Osteocyte (in vitro differentiated cells): ENCODE data around the gene DEPDC4. TPM values are rescaled to one million over a fixed set of nuclear protein-coding genes. Genes with fewer than 3 reads are reported as not detected.
"Not testable (repeated sequence)": the region's sequence is repeated elsewhere in the genome, so short reads cannot be mapped to it uniquely, and the experiment has no call there.

Experiments used
- DNase-seq: peaks from one replicate; pipeline ENCODE4 v3.0.0; 2021; ENCODE audit warnings: mixed read lengths; ENCODE audit not compliant: unreplicated experiment; ENCODE audit errors: extremely low spot score
- H3K27ac Mint-ChIP-seq: one replicate; pipeline ENCODE4 v1.8.0; 2021; ENCODE audit warnings: mild to moderate bottlenecking, mixed read lengths; ENCODE audit not compliant: unreplicated experiment
- H3K27me3 Mint-ChIP-seq: one replicate; pipeline ENCODE4 v1.8.0; 2021; ENCODE audit warnings: mixed read lengths; ENCODE audit not compliant: unreplicated experiment
- H3K36me3 Mint-ChIP-seq: one replicate; pipeline ENCODE4 v1.8.0; 2021; ENCODE audit warnings: mixed read lengths; ENCODE audit not compliant: unreplicated experiment
- H3K4me1 Mint-ChIP-seq: one replicate; pipeline ENCODE4 v1.8.0; 2021; ENCODE audit warnings: mixed read lengths; ENCODE audit not compliant: unreplicated experiment
- H3K4me3 Mint-ChIP-seq: one replicate; pipeline ENCODE4 v1.8.0; 2021; ENCODE audit warnings: mild to moderate bottlenecking, moderate library complexity, mixed read lengths; ENCODE audit not compliant: unreplicated experiment
- H3K9me3 Mint-ChIP-seq: one replicate; pipeline ENCODE4 v1.8.0; 2021; ENCODE audit warnings: mixed read lengths; ENCODE audit not compliant: unreplicated experiment
- long read RNA-seq: library from polyadenylated mRNA; unstranded; transcript quantifications from one replicate; pipeline ENCODE4 v2.0.0, GENCODE V29; 2021
- total RNA-seq: library from RNA; stranded (reverse); gene quantifications from 2 replicates; pipeline ENCODE4 v1.2.1, GENCODE V29; 2021
- TF ChIP-seq, protein P1 (sequence below): fragments of 200-600 bp; sonication (generic); IDR thresholded peaks from 2 replicates; pipeline ENCODE4 v1.5.0; 2021; ENCODE audit warnings: antibody characterized with exemption, mild to moderate bottlenecking, moderate library complexity

DEPDC4 gene
- total RNA-seq, result 1.4 TPM in 2 replicates
- long read RNA-seq, partial matches to known transcripts, result 0 of 1 reads
- long read RNA-seq, other reads (novel, unspliced or antisense), result 1 of 1 reads

- Mint-ChIP-seq H3K4me1 (peaks cover 32% of the 10 kb centered on the region), H3K9me3 (no peaks in the 10 kb centered on the region), H3K36me3 (no peaks in the 10 kb centered on the region), H3K4me3 (peak within 1 kb of the TSS; percentile 99), H3K27ac (peak within 1 kb of the TSS; percentile 98), H3K27me3 (no peaks in the 10 kb centered on the region)
- TF ChIP-seq, protein P1, sequence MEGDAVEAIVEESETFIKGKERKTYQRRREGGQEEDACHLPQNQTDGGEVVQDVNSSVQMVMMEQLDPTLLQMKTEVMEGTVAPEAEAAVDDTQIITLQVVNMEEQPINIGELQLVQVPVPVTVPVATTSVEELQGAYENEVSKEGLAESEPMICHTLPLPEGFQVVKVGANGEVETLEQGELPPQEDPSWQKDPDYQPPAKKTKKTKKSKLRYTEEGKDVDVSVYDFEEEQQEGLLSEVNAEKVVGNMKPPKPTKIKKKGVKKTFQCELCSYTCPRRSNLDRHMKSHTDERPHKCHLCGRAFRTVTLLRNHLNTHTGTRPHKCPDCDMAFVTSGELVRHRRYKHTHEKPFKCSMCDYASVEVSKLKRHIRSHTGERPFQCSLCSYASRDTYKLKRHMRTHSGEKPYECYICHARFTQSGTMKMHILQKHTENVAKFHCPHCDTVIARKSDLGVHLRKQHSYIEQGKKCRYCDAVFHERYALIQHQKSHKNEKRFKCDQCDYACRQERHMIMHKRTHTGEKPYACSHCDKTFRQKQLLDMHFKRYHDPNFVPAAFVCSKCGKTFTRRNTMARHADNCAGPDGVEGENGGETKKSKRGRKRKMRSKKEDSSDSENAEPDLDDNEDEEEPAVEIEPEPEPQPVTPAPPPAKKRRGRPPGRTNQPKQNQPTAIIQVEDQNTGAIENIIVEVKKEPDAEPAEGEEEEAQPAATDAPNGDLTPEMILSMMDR, result no peak
- peak; percentile 98 for DNase-seq
Observed at GRCh38 chr12:100266835-100267602, at the start of gene DEPDC4, which contains the start of gene SCYL2. DEPDC4 (minus strand) TSS chr12:100267079; CDS start chr12:100267076, 3 bp downstream. SCYL2 (plus strand) TSS chr12:100267177; CDS start chr12:100282971, 15,794 bp downstream.

DNA sequence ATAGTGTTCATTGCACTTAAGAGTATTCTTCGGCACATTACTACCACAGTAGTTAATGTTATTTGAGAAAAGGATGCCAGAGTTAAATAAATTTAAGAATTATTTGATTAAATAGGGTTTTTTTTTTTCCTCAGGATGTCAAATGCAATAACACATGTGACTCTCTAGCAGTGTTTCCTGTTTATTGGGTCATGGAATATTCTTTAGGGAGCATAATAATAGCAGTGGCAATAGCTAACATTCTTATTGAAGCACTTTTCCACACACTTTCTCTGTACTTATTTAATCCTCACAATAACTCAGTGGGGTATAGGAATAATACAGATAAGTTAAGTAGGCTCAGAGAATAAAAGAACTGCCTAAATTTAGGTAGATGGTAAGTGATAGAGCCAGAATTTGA lies 44.4 kb upstream of the DEPDC4 start:
- H3K27me3 Mint-ChIP-seq, result no peaks in the 10 kb centered on the region
- H3K27ac Mint-ChIP-seq, result no peak overlapping the region
- peaks cover 5% of the 10 kb centered on the region for H3K9me3 Mint-ChIP-seq
- no peaks in the 10 kb centered on the region for H3K4me1 Mint-ChIP-seq
- H3K36me3 Mint-ChIP-seq, result peaks cover 38% of the 10 kb centered on the region
- TF ChIP-seq, protein P1, result no peak
- DNase-seq, result no peak
- no peak overlapping the region for H3K4me3 Mint-ChIP-seq

- not testable (repeated sequence) for H3K27me3 Mint-ChIP-seq, DNase-seq, H3K27ac Mint-ChIP-seq, H3K4me3 Mint-ChIP-seq, H3K4me1 Mint-ChIP-seq
- H3K36me3 Mint-ChIP-seq, result peaks cover 56% of the 10 kb centered on the region
- H3K9me3 Mint-ChIP-seq, result peaks cover 19% of the 10 kb centered on the region
Observed at GRCh38 chr12:100308138-100308537, 41.3 kb upstream of the DEPDC4 start.

- DNase-seq, H3K27ac Mint-ChIP-seq, H3K4me3 Mint-ChIP-seq, H3K27me3 Mint-ChIP-seq, H3K4me1 Mint-ChIP-seq: not testable (repeated sequence)
- Mint-ChIP-seq H3K9me3 (peaks cover 31% of the 10 kb centered on the region), H3K36me3 (peaks cover 77% of the 10 kb centered on the region)
Observed at GRCh38 chr12:100304334-100304733, 37.5 kb upstream of the DEPDC4 start.

DNA sequence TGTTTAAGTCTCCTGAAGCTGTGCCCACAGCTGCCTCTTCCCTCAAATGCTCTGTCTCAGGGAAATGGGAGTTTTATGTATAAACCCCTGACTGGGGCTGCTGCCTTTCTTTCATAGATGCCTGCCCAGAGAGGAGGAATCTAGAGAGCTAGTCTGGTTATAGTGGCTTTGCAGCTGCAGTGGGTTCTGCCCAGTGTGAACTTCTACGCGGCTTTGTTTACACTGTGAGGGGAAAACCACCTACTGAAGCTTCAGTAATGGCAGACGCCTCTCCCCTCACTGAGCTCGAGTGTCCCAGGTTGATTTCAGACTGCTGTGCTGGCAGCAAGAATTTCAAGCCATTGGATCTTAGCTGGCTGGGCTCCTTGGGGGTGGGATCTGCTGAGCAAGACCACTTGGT lies 37.0 kb upstream of the DEPDC4 start:
- Mint-ChIP-seq H3K9me3 (peaks cover 31% of the 10 kb centered on the region), H3K4me3 (no peak overlapping the region), H3K36me3 (peaks cover 80% of the 10 kb centered on the region), H3K27ac (no peak overlapping the region), H3K27me3 (no peaks in the 10 kb centered on the region), H3K4me1 (no peaks in the 10 kb centered on the region)
- TF ChIP-seq, protein P1, result no peak
- no peak for DNase-seq

DNA sequence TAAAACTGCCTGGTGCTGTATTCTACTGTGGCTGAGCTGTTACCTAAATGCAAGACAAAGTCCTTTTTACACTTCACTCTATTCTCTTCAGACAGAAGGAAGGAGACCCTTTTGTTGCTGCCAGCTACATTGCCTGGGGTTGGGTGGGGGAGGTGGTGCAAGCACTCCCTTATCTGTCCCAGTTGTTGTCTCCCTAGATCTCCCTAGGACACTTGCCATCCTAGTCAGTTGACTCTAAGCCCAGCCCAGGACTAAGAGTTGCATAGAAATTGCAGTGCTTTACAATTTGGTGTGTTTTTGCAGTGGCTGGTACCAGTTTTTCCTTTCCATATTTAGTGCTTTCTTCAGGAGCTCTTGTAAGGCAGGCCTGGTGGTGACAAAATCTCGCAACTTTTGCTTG lies 35.2 kb upstream of the DEPDC4 start:
- no peak overlapping the region for H3K27ac Mint-ChIP-seq
- no peak for DNase-seq
- TF ChIP-seq, protein P1, result no peak
- H3K4me1 Mint-ChIP-seq, result no peaks in the 10 kb centered on the region
- peaks cover 83% of the 10 kb centered on the region for H3K36me3 Mint-ChIP-seq
- no peaks in the 10 kb centered on the region for H3K27me3 Mint-ChIP-seq
- peaks cover 31% of the 10 kb centered on the region for H3K9me3 Mint-ChIP-seq
- no peak overlapping the region for H3K4me3 Mint-ChIP-seq
